CD4-positive, alpha-beta T cell treated with Interleukin-1 beta for 1 hour (primary cell): Measurements from ENCODE around the gene CKMT1B.
"Not testable (repeated sequence)": the region's sequence is repeated elsewhere in the genome, so short reads cannot be mapped to it uniquely, and the experiment has no call there.

Experiments used
- DNase-seq, 2 donors: peaks; one replicate each; pipeline ENCODE4 v3.0.0-alpha.2; 2020 to 2022

CKMT1B gene

DNA sequence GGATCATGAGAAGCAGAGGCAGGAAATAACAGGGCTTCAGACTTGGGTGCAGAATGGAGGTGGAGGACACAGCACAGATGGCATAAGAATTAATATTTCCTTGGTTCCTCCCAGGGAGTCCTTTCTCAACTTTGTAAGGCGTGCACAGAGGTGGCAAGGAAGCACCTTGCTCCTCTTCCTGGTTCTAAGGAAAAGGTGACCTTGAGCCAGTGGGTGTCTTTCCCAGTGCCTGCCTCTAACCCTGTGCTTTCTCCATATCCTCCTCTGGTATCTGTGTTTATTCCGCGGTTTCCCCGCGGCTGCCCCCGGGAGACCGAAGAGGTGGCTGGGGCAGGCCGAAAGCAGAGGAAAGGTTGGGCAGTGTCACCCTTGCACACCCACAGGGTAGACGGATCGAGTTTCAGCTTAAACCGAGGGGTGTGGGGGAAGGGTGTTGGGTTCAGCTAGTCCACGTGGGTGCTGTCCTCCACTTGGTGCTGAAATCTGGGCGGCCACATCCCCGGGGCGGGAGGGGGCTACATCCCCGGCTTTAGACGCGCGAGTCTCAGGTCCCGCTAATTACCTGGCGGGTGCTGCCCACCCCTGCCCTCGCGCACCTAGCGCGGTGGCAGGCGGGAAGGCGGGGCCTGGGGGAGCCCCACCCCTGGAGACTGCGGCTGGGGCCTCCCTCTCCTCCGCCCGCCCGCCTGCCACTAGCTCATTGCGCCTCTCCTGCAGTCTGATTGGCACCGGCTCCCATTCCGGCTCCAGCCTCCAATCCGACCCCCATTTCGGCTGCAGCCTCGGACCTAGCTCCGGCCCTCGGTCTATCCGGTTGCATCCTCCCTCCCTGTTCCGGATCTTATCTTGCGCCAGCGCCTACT lies at the start of gene CKMT1B:
TSS of gene CKMT1B (plus strand) at position 700 of the 863 bp plus-strand sequence. CDS start 192 bp downstream, outside the sequence.
- not testable (repeated sequence) for DNase-seq

DNA sequence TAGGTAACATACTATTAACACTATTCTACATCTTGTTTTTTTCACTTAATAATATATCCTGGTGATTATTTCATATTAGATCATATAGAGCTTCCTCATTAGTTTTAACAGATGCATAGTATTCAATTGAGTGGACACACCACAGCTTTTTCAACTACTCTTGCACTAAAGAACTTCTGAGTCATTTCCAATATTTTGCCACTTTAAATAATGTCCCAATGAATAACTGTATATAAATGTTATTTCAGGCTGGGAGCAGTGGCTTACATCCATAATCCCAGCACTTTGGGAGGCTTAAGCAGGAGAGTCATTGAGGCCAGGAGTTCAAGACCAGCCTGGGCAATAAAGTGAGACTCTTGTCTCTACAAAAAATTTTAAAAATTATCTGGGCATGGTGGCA lies 49.6 kb upstream of the CKMT1B start:
- DNase-seq = no peak

DNA sequence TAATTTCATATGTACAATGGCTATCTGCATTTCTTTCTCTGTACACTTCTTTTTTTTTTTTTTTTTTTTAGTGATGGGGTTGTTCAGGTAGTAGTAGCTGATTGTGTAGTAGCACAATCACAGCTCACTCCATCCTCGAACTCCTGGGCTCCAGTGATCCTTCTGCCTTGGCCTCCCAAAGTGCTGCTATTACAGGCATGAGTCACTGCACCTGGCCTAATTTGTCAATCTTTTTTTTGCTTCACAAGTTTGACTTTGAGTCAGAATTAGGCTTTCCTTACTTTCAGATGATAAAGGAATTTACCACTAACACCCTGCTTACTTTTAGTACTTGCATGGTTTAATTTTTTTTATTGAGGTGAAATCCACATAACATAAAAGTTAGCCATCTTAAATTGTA lies 48.4 kb upstream of the CKMT1B start:
- DNase-seq = no peak

GRCh38 chr15:43547539-43547938 lies 46.3 kb upstream of the CKMT1B start:
- DNase-seq = no peak

- DNase-seq = no peak
These were observed 43.1 kb upstream of the CKMT1B start for GRCh38 chr15:43550527-43551363.

DNA sequence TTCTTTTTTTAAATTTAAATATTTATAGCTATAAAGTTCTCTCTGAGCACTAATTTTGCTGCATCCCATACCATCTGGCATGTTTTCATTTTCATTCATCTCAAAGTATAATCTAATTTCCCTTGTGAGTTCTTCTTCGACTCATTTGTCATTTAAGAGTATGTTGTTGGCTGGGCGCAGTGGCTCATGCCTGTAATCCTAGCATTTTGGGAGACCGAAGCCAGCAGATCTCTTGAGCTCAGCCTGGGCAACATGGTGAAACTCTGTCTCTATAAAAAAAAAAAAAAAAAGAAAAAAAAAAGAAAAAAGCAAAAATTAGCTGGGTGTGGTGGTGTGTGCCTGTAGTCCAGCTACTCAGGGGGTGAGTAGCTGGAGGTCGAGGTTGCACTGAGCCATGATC lies 41.6 kb upstream of the CKMT1B start:
- no peak for DNase-seq

DNA sequence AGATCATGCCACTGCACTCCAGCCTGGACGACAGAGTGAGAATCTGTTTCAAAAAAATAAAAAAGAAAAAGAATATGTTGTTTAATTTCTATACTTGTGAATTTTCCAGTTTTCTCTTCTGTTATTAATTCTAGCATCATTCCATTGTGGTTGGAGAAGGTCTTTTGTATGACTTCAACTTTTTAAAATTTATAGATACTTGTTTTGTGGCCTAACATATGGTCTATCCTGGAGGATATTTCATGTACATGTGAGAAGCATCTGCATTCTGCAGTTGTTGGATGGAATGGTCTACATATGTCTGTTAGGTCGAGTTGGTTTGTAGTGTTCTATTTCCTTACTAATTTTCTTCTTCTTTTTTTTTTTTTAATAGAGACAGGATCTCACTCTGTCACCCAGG lies 40.8 kb upstream of the CKMT1B start:
- no peak for DNase-seq

- DNase-seq = not testable (repeated sequence)
These were observed 31.1 kb upstream of the CKMT1B start for GRCh38 chr15:43562753-43563152.

DNA sequence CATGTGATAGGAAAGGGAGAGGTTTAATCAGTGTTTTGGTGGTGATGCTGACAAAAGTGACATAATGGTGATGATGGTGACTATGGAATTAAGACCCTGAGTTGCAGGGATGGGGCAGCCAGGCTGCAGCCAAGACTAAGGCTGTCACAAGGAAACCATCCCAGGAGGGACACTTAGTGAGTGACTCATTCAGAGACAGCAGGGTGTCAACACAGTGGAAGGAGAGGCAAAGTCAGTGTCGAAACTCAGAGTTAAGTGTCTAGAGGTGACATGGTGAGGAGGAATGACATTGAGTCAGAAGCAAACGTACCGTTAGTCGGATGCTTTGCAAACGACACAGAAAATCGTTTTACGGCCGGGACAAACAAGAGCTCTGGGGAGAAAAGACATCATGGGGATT lies 30.0 kb upstream of the CKMT1B start:
- DNase-seq = not testable (repeated sequence)

- DNase-seq = not testable (repeated sequence)
These were observed 27.2 kb upstream of the CKMT1B start for GRCh38 chr15:43566615-43567014.

DNA sequence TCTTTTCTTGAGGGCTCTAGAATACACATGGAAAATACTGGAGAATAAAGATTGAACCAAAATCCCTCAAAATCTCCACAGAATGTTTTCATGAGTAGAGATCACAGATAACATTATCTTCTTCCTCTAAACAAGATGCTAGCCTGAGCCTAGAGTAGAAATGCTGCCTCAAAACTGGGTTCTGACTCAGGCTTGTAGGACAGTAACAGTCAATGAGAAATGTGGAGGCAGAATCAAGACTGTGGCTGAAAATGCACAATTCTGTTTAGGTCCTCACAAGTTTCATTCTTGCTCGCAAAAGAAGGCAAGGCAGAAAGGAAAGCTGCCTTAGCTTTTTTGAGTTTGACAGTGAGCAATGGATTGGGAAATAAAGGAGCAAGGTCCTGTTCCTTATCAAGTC lies 19.2 kb upstream of the CKMT1B start:
- not testable (repeated sequence) for DNase-seq

GRCh38 chr15:43589778-43590466 lies 3.9 kb upstream of the CKMT1B start, which contains the start of gene PPIP5K1:
PPIP5K1 (minus strand) TSS chr15:43590208; CDS start chr15:43584504, 5,704 bp downstream.
- DNase-seq = not testable (repeated sequence)

DNA sequence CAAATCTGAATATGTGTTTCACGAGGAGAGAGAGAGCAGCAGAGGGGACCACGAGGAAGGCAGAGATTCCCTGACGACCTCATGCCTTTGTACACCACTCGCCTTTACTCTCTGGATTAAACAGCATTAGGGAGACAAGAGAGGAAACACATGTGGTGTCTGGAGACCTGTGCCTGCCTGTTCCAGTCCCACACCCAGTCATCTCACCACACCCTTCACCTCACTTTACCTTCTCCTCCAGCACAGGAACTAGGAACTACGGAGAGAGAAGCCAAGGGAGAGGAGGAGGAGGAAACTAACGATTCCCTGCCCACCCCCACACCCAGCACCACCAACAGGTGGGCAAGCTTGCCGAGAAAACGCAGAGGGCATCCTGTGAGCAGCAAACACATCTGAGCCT lies 986 bp upstream of the CKMT1B start:
- not testable (repeated sequence) for DNase-seq

GRCh38 chr15:43599131-43599530 lies 5.3 kb downstream of the CKMT1B start:
- DNase-seq = not testable (repeated sequence)

GRCh38 chr15:43600200-43600599 lies 6.4 kb downstream of the CKMT1B start:
- not testable (repeated sequence) for DNase-seq

DNA sequence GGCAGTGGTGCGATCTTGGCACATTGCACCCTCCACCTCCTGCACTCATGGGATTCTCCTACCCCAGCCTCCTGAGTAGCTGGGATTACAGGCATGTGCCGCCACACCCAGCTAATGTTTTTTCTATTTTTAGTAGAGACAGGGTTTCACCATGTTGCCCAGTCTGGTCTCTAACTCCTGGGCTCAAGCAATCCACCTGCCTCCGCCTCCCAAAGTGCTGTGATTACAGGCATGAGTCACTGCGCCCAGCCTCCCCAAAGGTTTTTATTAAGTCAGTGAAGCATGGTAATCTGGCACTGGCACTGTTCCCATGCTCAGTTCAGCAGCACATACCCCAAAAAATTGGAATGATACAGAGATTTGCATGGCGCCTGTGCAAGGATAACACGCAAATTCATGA lies 8.4 kb downstream of the CKMT1B start:
- DNase-seq = not testable (repeated sequence)

GRCh38 chr15:43617750-43618149 lies 23.9 kb downstream of the CKMT1B start:
- not testable (repeated sequence) for DNase-seq

GRCh38 chr15:43618700-43619099 lies 24.9 kb downstream of the CKMT1B start, which contains the start of gene STRC:
STRC (minus strand) TSS chr15:43618800; CDS start chr15:43618722, 78 bp downstream.
- not testable (repeated sequence) for DNase-seq

DNA sequence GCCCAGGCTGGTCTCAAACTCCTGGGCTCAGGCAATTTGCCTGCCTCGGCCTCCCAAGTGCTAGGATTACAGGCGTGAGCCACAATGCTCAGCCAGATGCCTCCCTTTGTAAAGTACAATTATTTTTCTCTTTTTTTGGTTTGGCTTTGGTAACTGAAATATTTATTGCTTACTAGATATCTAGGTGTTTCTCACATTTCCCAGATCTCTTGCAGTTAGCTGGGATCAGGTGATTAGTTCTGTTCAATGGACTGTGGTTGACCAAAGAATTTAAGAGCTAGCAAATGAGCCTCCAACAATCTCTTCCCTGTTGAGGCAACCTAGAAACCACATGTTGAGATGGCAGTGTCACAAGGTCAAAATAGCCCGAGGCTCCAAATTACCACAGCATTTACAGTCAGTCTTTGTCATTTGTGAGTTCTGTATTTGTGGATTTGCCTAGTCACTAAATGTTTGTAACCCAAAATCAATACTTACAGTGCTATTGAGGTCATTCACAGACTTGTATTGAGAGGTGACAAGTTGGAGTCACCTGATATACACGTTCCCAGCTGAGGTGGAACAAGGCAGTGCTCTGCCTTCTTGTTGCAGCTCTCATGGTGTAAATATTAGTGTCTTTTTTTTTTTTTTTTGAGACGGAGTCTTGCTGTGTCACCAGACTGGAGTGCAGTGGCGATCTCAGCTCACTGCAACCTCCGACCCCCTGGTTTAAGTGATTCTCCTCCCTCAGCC lies 28.4 kb downstream of the CKMT1B start:
- DNase-seq = not testable (repeated sequence)

GRCh38 chr15:43625106-43625505 lies 31.3 kb downstream of the CKMT1B start:
- no peak for DNase-seq

DNA sequence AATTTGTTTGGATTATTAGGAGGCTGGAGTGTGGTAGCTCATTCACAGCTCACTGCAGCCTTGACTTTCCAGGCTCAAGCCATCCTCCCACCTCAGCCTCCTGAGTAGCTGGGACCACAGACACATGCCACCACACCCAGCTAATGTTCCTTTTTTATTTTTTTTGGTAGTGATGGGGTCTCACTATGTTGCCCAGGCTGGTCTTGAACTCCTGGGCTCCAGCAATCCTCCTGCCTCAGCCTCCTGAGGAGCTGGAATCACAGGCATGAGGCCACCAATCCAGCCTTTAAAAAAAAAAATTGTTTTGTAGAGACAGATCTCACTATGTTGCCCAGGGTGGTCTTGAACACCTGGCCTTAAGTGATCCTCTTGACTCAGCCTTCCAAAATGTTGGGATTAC lies 33.1 kb downstream of the CKMT1B start:
- DNase-seq = not testable (repeated sequence)
